Caco-2 (cell line): ENCODE measurements around the gene SPRED2. TPM values are rescaled to one million over a fixed set of nuclear protein-coding genes. Genes with fewer than 3 reads are reported as not detected.

ENCODE experiments used
- BruUV-seq: library from RNA; stranded (reverse); fragments of 400-500 nt; replicated peaks from 2 replicates; lab custom pipeline; 2021; lab: Mats Ljungman, UMichigan
- CTCF ChIA-PET: fragments of 300-600 bp; sonication (Branson Sonifier 250); formaldehyde crosslinking; loops from one replicate; lab custom pipeline; 2022; ENCODE audit warnings: antibody characterized with exemption; lab: Charles Lee
- POLR2A ChIA-PET: fragments of 300-600 bp; sonication (Branson Sonifier 250); formaldehyde crosslinking; loops from one replicate; lab custom pipeline; 2022; ENCODE audit warnings: antibody characterized with exemption; lab: Charles Lee
- DNase-seq, 2 experiments: peaks; one replicate each; pipeline versions ENCODE4 v3.0.0 to v3.0.0-alpha.2; 2020 to 2022
- H3K27me3 ChIP-seq: replicated peaks from 2 replicates; pipeline ENCODE4 v1.6.0; 2011; ENCODE audit warnings: low read length; ENCODE audit not compliant: control insufficient read depth, insufficient read depth
- H3K36me3 ChIP-seq: 2 replicates; pipeline ENCODE4 v1.5.1; 2011; ENCODE audit warnings: low read length; ENCODE audit not compliant: control insufficient read depth, insufficient read depth
- H3K4me1 ChIP-seq: fragments of 250-450 bp; sonication (Bioruptor Pico); 2 replicates; pipeline ENCODE4 v1.5.1; 2020; ENCODE audit warnings: mild to moderate bottlenecking
- H3K4me3 ChIP-seq: 2 replicates; pipeline ENCODE4 v1.5.1; 2011; ENCODE audit warnings: low read depth, mild to moderate bottlenecking, control low read depth, low read length
- H3K9me3 ChIP-seq: fragments of 250-450 bp; sonication (Bioruptor Pico); 2 replicates; pipeline ENCODE4 v1.5.1; 2020; ENCODE audit warnings: mild to moderate bottlenecking, moderate library complexity
- H3K27ac Mint-ChIP-seq: one replicate; pipeline ENCODE4 v1.8.0; 2022; ENCODE audit warnings: mixed read lengths; ENCODE audit not compliant: unreplicated experiment
- H3K27me3 Mint-ChIP-seq: one replicate; pipeline ENCODE4 v1.8.0; 2022; ENCODE audit warnings: mixed read lengths; ENCODE audit not compliant: insufficient read depth, unreplicated experiment
- H3K36me3 Mint-ChIP-seq: one replicate; pipeline ENCODE4 v1.8.0; 2022; ENCODE audit warnings: mild to moderate bottlenecking, mixed read lengths; ENCODE audit not compliant: insufficient read depth, unreplicated experiment
- H3K4me1 Mint-ChIP-seq: one replicate; pipeline ENCODE4 v1.8.0; 2022; ENCODE audit warnings: low read depth, mixed read lengths; ENCODE audit not compliant: unreplicated experiment
- H3K4me3 Mint-ChIP-seq: one replicate; pipeline ENCODE4 v1.8.0; 2022; ENCODE audit warnings: mild to moderate bottlenecking, moderate library complexity, mixed read lengths; ENCODE audit not compliant: unreplicated experiment
- H3K9me3 Mint-ChIP-seq: one replicate; pipeline ENCODE4 v1.8.0; 2022; ENCODE audit warnings: mixed read lengths; ENCODE audit not compliant: unreplicated experiment
- intact Hi-C: fragments of 100-400 bp; cut with micrococcal nuclease; formaldehyde crosslinking; loops from one replicate; pipeline ENCODE4 v1.10.0; 2022; ENCODE audit not compliant: unreplicated experiment
- total RNA-seq: library from RNA; stranded (reverse); gene quantifications from 2 replicates; pipeline ENCODE4 v1.2.3, GENCODE V29; 2022
- TF ChIP-seq, protein P1 (sequence below), 2 experiments: fragments of 200-600 bp in 1 of 2; IDR thresholded peaks; 1 replicate in 1 of 2; 2 replicates in 1 of 2; pipeline versions ENCODE4 v1.5.1 to v1.8.0; 2011 to 2022; ENCODE audit warnings: antibody characterized with exemption in 1 of 2, control low read depth in 1 of 2, inconsistent platforms in 1 of 2, low read depth in 1 of 2, low read length in 1 of 2, mild to moderate bottlenecking in 1 of 2, moderate library complexity in 1 of 2; ENCODE audit not compliant: insufficient read depth in 1 of 2, severe bottlenecking in 1 of 2, unreplicated experiment in 1 of 2

The SPRED2 gene
- total RNA-seq, 1 experiment from 2014 or later = 49.9 TPM

DNA sequence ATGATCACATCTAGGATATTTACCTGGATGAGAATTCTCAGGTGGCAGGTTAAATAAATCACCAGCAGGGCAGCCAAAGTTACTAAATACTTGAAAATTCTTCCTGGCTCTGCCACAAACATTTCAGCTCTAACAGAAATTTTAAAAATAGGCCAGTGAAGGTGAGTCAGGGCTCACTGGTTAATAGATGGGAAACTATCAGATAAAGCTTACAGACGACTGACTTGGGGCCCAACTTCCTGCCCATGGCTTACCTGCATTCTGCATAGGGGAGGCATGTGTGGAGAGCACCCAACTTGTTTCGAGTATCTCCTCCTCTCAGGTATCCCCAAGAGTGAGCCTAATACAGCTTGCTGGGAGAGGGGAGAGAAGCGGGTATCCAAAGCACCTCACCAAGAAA, 57.8 kb downstream of the SPRED2 start:
- H3K27me3 ChIP-seq = no peaks in the 10 kb centered on the region
- no peak for DNase-seq
- ChIA-PET POLR2A (interaction anchor here (0.6 kb wide), 1 partner anchor 166 kb away, joined by 3 read pairs; no protein-coding TSS in a partner anchor), CTCF (interaction anchor here (0.5 to 0.6 kb wide), 2 partner anchors 30 to 90 kb away, joined by 3 to 14 read pairs; no protein-coding TSS in a partner anchor)
- H3K9me3 ChIP-seq = no peaks in the 10 kb centered on the region
- intact Hi-C loops = no loop called here
- no peak overlapping the region for H3K4me3 Mint-ChIP-seq
- H3K36me3 Mint-ChIP-seq = peaks cover 18% of the 10 kb centered on the region
- H3K4me1 ChIP-seq = peaks cover 63% of the 10 kb centered on the region
- H3K27me3 Mint-ChIP-seq = no peaks in the 10 kb centered on the region
- no TSS peak for BruUV-seq
- peaks cover 78% of the 10 kb centered on the region for H3K4me1 Mint-ChIP-seq
- H3K27ac Mint-ChIP-seq = no peak overlapping the region
- no peaks in the 10 kb centered on the region for H3K9me3 Mint-ChIP-seq
- H3K36me3 ChIP-seq = no peaks in the 10 kb centered on the region
- TF ChIP-seq, protein P1, sequence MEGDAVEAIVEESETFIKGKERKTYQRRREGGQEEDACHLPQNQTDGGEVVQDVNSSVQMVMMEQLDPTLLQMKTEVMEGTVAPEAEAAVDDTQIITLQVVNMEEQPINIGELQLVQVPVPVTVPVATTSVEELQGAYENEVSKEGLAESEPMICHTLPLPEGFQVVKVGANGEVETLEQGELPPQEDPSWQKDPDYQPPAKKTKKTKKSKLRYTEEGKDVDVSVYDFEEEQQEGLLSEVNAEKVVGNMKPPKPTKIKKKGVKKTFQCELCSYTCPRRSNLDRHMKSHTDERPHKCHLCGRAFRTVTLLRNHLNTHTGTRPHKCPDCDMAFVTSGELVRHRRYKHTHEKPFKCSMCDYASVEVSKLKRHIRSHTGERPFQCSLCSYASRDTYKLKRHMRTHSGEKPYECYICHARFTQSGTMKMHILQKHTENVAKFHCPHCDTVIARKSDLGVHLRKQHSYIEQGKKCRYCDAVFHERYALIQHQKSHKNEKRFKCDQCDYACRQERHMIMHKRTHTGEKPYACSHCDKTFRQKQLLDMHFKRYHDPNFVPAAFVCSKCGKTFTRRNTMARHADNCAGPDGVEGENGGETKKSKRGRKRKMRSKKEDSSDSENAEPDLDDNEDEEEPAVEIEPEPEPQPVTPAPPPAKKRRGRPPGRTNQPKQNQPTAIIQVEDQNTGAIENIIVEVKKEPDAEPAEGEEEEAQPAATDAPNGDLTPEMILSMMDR (IDR thresholded peaks at IDR 0.05; ENCODE audit: insufficient read depth in 1 of 2, low read depth in 1 of 2, low read length in 1 of 2, severe bottlenecking in 1 of 2, unreplicated experiment in 1 of 2) = no peak
- H3K4me3 ChIP-seq = no peak overlapping the region

DNA sequence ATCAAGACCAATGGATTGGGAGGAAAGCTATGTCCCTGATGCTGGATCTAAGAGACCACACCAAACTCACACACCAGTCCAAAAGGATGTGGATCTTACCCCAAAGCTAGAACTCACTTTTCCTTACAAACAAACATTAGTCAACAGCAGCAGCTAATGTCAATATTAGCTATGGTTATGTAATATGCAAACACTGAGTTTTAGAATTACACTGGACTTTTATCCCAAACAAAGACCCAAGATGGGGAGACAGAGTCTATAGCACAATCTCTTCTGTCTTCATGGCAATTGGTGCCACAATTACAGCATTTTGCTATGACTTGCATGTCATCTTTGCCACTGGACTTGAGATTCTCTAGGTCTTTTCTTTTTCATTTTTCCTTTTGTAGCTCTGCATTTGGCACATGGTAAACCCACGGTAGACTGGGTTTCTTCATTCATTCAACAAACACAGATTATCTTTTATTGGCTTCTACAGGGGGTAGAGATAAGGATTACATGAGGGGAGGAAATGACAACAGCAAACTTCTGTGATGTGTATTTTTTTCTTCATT, 59.0 kb downstream of the SPRED2 start:
- POLR2A ChIA-PET = interaction anchor here (0.5 kb wide), 1 partner anchor 10 kb away, joined by 3 read pairs; no protein-coding TSS in a partner anchor
- peak in 1 of 2 experiments; percentile 55 for DNase-seq

DNA sequence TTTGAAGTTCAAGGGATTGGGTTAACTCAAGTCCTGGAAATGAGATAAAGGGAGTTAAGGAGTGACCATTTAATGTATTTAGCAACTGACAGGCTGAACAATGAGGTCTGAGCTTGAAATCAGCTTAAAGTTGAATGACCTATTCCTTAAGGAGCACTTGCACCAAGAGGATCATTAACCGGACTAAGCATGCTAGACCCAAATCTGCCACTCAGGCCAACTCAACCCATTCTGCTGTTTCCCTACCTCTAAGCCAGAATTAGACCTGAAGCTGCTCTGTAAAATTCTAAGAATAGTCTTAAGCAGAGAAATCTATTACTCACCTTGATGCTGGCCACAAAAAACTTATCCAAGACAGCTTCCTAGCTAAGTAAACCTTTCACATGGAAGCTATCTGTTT, 59.8 kb downstream of the SPRED2 start:
- peaks cover 47% of the 10 kb centered on the region for H3K4me1 ChIP-seq
- peaks cover 19% of the 10 kb centered on the region for H3K36me3 Mint-ChIP-seq
- CTCF ChIA-PET = interaction anchor here (0.6 to 1.7 kb wide), 5 partner anchors 22 to 72 kb away, joined by 3 to 6 read pairs (median 3); no protein-coding TSS in a partner anchor
- TF ChIP-seq, protein P1 (IDR thresholded peaks at IDR 0.05; ENCODE audit: insufficient read depth in 1 of 2, low read depth in 1 of 2, low read length in 1 of 2, severe bottlenecking in 1 of 2, unreplicated experiment in 1 of 2) = no peak
- no peaks in the 10 kb centered on the region for H3K27me3 Mint-ChIP-seq
- H3K4me3 ChIP-seq = no peak overlapping the region
- intact Hi-C loops = loop anchor here (1.0 to 2.0 kb wide), 3 partner anchors 9 to 60 kb away; partner anchors contain the start of gene SPRED2
- no peaks in the 10 kb centered on the region for H3K36me3 ChIP-seq
- POLR2A ChIA-PET = no interaction called here
- no peaks in the 10 kb centered on the region for H3K27me3 ChIP-seq
- no peaks in the 10 kb centered on the region for H3K9me3 Mint-ChIP-seq
- H3K27ac Mint-ChIP-seq = peak overlapping the region; percentile 53
- BruUV-seq = no TSS peak
- no peak overlapping the region for H3K4me3 Mint-ChIP-seq
- peaks cover 63% of the 10 kb centered on the region for H3K4me1 Mint-ChIP-seq
- no peaks in the 10 kb centered on the region for H3K9me3 ChIP-seq
- no peak for DNase-seq

More for the DNA sequence above, 59.0 kb downstream of the SPRED2 start:
- CTCF ChIA-PET = interaction anchor here (0.5 to 1.7 kb wide), 6 partner anchors 13 to 1950 kb away, joined by 3 to 9 read pairs (median 3); no protein-coding TSS in a partner anchor
- H3K4me1 Mint-ChIP-seq = peaks cover 68% of the 10 kb centered on the region
- no peaks in the 10 kb centered on the region for H3K9me3 Mint-ChIP-seq
- no peaks in the 10 kb centered on the region for H3K27me3 ChIP-seq
- H3K9me3 ChIP-seq = no peaks in the 10 kb centered on the region
- H3K27me3 Mint-ChIP-seq = no peaks in the 10 kb centered on the region
- H3K36me3 Mint-ChIP-seq = peaks cover 18% of the 10 kb centered on the region
- BruUV-seq = no TSS peak
- intact Hi-C loops = loop anchor here (1.0 to 2.0 kb wide), 3 partner anchors 10 to 59 kb away; partner anchors contain the start of gene SPRED2
- peaks cover 54% of the 10 kb centered on the region for H3K4me1 ChIP-seq
- TF ChIP-seq, protein P1 (IDR thresholded peaks at IDR 0.05; ENCODE audit: insufficient read depth in 1 of 2, low read depth in 1 of 2, low read length in 1 of 2, severe bottlenecking in 1 of 2, unreplicated experiment in 1 of 2) = no peak
- peak overlapping the region; percentile 53 for H3K27ac Mint-ChIP-seq
- H3K4me3 Mint-ChIP-seq = peak overlapping the region; percentile 13
- no peaks in the 10 kb centered on the region for H3K36me3 ChIP-seq
- no peak overlapping the region for H3K4me3 ChIP-seq
